ENCODE data around the gene DDX54.

GRCh38 chr12:113112043-113112899 is 73.0 kb downstream of the DDX54 start:
- TF ChIP-seq CTCF (IDR thresholded peaks at IDR 0.05) = no peak
- TF ChIP-seq POLR2A (IDR thresholded peaks at IDR 0.05) = no peak
